Left lung (tissue), 10 donors: Measurements from ENCODE around the gene ATRN. TPM values are rescaled to one million over a fixed set of nuclear protein-coding genes. Genes with fewer than 3 reads are reported as not detected.

Source experiments
- ATAC-seq: fragments of 200-7000 bp; cut with Tn5 transposase; one replicate; pipeline ENCODE4 v1.9.1; 2020; ENCODE audit warnings: moderate library complexity
- DNase-seq, 4 donors: peaks; one replicate each; pipeline ENCODE4 v3.0.0-alpha.2; 2013 to 2020
- H3K27ac ChIP-seq, 2 donors: fragments of 200-600 bp; sonication (generic) in 1 of 2; one replicate each; pipeline versions ENCODE4 v1.5.0 to v1.8.0; 2020 to 2021
- H3K27me3 ChIP-seq, 2 donors: fragments of 200-600 bp; sonication (generic) in 1 of 2; one replicate each; pipeline versions ENCODE4 v1.5.0 to v1.8.0; 2020 to 2021
- H3K36me3 ChIP-seq, 2 donors: fragments of 200-600 bp; sonication (generic) in 1 of 2; one replicate each; pipeline versions ENCODE4 v1.5.0 to v1.8.0; 2020 to 2021
- H3K4me1 ChIP-seq, 2 donors: fragments of 200-600 bp; one replicate each; pipeline ENCODE4 v1.8.0; 2021
- H3K4me3 ChIP-seq, 2 donors: fragments of 200-600 bp; sonication (generic) in 1 of 2; one replicate each; pipeline versions ENCODE4 v1.5.0 to v1.8.0; 2020 to 2021; ENCODE audit warnings: mild to moderate bottlenecking in 1 of 2
- H3K9me3 ChIP-seq, 2 donors: fragments of 200-600 bp; sonication (generic) in 1 of 2; one replicate each; pipeline versions ENCODE4 v1.5.0 to v1.8.0; 2020 to 2021
- intact Hi-C, 2 donors: fragments of 100-400 bp; cut with DNase I; formaldehyde crosslinking; loops; one replicate each; pipeline versions ENCODE4 v1.11.2 to v1.14.2; 2022
- polyA plus RNA-seq, 6 donors: library from polyadenylated mRNA; unstranded; fragments of 120-200 nt; gene quantifications; one replicate each; pipeline ENCODE4 v1.2.1, GENCODE V29; 2013; ENCODE audit not compliant: insufficient read length in 6 of 6
- total RNA-seq, 2 donors: library from RNA; stranded (reverse); fragmentation: NEBNext Ultra II Directional; extraction: Animal tissue kit (Norgen Biotek cat#: 25700); gene quantifications; one replicate each; pipeline ENCODE4 v1.2.1, GENCODE V29; 2021
- TF ChIP-seq, protein P1 (sequence below), 2 donors: fragments of 200-600 bp; sonication (generic) in 1 of 2; IDR thresholded peaks; one replicate each; pipeline versions ENCODE4 v1.5.0 to v1.8.0; 2021; ENCODE audit warnings: antibody characterized with exemption in 2 of 2
- donor health status: DM: no; HTN: yes; CAD: no.
- donor health status: DM: no; HTN: no; CAD: no.

The ATRN gene
- total and polyA plus RNA-seq, 8 donors = 28.8 to 39.5 (median 35.6) TPM

DNA sequence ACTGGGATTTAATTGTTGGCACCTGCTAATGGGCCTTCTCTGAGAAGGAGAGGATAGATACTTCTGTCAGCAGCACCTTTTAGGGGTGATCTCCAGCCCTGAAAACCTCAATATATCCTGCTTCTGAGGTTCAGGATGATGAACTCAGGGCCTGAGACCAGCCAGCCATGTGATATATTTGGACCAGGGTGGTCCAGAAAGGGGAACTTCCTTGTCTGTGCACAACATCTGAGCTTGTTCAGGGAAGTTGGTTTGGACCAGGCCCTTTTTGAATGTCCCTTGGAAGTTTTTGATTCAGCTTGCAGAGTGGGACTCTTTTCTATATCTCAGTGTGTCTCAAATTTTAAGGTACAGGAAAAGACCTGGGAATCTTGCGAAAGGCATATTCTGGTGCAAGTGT is 106.5 kb downstream of the ATRN start:
- Histone ChIP-seq H3K27me3 (no peaks in the 10 kb centered on the region), H3K36me3 (peaks cover 0 to 73% of the 10 kb centered on the region in 2 donors), H3K4me1 (no peaks in the 10 kb centered on the region), H3K27ac (no peak overlapping the region), H3K4me3 (no peak overlapping the region), H3K9me3 (no peaks in the 10 kb centered on the region)
- TF ChIP-seq, protein P1, sequence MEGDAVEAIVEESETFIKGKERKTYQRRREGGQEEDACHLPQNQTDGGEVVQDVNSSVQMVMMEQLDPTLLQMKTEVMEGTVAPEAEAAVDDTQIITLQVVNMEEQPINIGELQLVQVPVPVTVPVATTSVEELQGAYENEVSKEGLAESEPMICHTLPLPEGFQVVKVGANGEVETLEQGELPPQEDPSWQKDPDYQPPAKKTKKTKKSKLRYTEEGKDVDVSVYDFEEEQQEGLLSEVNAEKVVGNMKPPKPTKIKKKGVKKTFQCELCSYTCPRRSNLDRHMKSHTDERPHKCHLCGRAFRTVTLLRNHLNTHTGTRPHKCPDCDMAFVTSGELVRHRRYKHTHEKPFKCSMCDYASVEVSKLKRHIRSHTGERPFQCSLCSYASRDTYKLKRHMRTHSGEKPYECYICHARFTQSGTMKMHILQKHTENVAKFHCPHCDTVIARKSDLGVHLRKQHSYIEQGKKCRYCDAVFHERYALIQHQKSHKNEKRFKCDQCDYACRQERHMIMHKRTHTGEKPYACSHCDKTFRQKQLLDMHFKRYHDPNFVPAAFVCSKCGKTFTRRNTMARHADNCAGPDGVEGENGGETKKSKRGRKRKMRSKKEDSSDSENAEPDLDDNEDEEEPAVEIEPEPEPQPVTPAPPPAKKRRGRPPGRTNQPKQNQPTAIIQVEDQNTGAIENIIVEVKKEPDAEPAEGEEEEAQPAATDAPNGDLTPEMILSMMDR (IDR thresholded peaks at IDR 0.05) = no peak
- DNase-seq (no peak), ATAC-seq (no peak)
- intact Hi-C loops = no loop called here

DNA sequence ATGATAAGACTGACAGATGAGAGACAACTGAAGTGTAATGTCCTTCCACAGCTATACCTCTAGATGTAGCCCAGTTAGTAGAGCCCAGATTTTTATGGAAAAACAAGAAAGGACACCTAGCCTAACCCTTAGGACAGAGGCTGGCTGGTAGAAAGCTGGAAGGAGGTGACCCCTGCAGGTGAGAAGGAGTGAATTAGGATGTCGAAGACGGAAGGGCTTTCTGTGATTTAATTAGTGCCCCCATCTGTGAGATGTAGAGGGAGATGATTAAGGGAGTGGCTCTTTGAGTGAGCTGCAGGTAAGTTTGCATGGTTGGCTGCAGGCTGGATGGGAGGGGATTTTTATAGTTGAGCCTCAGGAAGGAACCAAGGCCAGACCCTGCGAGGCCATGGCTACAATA is 109.6 kb downstream of the ATRN start:
- H3K4me1 ChIP-seq = no peaks in the 10 kb centered on the region
- ATAC-seq (no peak), DNase-seq (no peak)
- H3K27me3 ChIP-seq = no peaks in the 10 kb centered on the region
- no peak overlapping the region for H3K4me3 ChIP-seq
- no peaks in the 10 kb centered on the region for H3K9me3 ChIP-seq
- peaks cover 0 to 82% of the 10 kb centered on the region in 2 donors for H3K36me3 ChIP-seq
- TF ChIP-seq, protein P1 (IDR thresholded peaks at IDR 0.05) = no peak
- intact Hi-C loops = no loop called here
- H3K27ac ChIP-seq = no peak overlapping the region

DNA sequence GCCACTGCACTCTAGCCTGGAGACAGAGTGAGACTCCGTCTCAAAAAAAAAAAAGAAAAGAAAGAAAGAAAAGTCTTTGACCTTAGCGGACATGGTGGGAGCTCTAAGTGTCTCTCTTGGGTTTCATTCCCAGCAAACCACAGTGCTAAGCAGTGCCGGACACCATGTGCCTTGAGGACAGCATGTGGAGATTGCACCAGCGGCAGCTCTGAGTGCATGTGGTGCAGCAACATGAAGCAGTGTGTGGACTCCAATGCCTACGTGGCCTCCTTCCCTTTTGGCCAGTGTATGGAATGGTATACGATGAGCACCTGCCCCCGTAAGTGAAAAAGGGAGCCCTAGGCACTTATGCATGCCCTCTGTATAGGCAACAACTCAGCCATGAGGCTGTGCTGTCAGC is 112.9 kb downstream of the ATRN start:
- TF ChIP-seq, protein P1 (IDR thresholded peaks at IDR 0.05) = no peak
- Histone ChIP-seq H3K36me3 (peaks cover 0 to 66% of the 10 kb centered on the region in 2 donors), H3K27ac (no peak overlapping the region), H3K9me3 (no peaks in the 10 kb centered on the region), H3K4me3 (no peak overlapping the region), H3K4me1 (no peaks in the 10 kb centered on the region), H3K27me3 (no peaks in the 10 kb centered on the region)
- intact Hi-C loops = no loop called here
- ATAC-seq (no peak), DNase-seq (no peak)

DNA sequence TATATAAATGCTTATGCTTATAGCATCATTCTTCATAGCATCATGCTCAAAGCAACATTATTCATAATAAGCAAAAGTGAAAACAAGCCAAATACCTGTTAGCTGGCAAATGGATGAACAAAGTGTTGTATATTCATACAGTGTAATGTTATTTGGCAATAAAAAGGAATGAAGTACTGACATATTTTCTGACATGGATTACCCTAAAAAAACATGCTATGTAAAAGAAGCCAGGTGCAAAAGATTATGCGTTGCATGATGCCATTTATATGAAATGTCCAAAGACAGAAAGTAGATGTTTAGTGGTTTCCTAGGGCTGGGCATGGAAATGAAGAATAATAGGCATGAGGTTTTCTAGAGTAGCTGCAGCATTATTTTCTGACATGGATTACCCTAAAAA is 115.3 kb downstream of the ATRN start:
- DNase-seq (no peak), ATAC-seq (no peak)
- Histone ChIP-seq H3K27me3 (no peaks in the 10 kb centered on the region), H3K9me3 (no peaks in the 10 kb centered on the region), H3K36me3 (peaks cover 0 to 56% of the 10 kb centered on the region in 2 donors), H3K27ac (no peak overlapping the region), H3K4me1 (no peaks in the 10 kb centered on the region), H3K4me3 (no peak overlapping the region)
- TF ChIP-seq, protein P1 (IDR thresholded peaks at IDR 0.05) = no peak
- intact Hi-C loops = no loop called here

DNA sequence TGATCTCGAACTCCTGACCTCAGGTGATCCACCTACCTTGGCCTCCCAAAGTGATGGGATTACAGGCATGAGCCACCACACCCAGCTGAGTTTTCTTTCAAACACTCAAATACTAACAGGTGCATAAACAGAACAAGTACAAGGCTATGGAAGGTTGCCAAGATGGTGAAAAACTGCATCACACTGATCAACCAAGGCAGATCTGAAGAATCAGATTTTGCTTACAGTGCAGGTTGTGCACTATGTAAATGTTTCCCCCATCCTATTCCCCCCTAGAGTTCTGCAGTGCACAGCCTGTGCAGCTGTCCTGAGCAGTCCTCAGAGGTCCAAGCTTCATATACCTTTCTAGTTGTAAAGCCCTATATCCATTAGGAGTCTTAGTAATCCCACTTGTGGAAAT is 119.3 kb downstream of the ATRN start:
- intact Hi-C loops = no loop called here

More for the DNA sequence above, 119.3 kb downstream of the ATRN start:
- H3K9me3 ChIP-seq = no peaks in the 10 kb centered on the region
- H3K27ac ChIP-seq = no peak overlapping the region
- ATAC-seq (no peak), DNase-seq (no peak)
- H3K4me3 ChIP-seq = no peak overlapping the region
- H3K27me3 ChIP-seq = no peaks in the 10 kb centered on the region
- TF ChIP-seq, protein P1 (IDR thresholded peaks at IDR 0.05) = no peak
- H3K36me3 ChIP-seq = peaks cover 0 to 61% of the 10 kb centered on the region in 2 donors
- H3K4me1 ChIP-seq = no peaks in the 10 kb centered on the region
